ENCODE data around the gene MYG1. TPM values are rescaled to one million over a fixed set of nuclear protein-coding genes. Genes with fewer than 3 reads are reported as not detected.

MYG1 gene
- total RNA-seq, 2 donors from 2014 or later: 48.1 to 75.4 TPM

DNA sequence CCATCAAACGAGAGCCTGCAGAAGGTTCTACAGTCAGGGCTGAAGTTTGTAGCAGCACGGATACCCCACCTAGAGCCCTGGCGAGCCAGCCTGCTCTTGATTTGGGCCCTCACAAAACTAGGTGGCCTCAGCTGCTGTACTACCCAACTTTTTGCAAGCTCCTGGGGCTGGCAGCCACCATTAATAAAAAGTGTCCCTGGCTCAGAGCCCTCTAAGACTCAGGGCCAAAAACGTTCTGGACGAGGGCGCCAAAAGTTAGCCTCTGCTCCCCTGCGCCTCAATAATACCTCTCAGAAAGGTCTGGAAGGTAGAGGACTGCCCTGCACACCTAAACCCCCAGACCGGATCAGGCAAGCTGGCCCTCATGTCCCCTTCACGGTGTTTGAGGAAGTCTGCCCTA lies 13.0 kb upstream of the MYG1 start:
- H3K27ac ChIP-seq: peak overlapping the region in 1 of 2 donors; percentile 39
- DNase-seq (ENCODE audit: low spot score): peak; percentile 22
- peaks cover 8% of the 10 kb centered on the region for H3K4me1 ChIP-seq (replicated peaks)
- no peaks in the 10 kb centered on the region for H3K36me3 ChIP-seq
- H3K9me3 ChIP-seq: no peaks in the 10 kb centered on the region
- no peak overlapping the region for H3K4me3 ChIP-seq
- intact Hi-C loops (cut with DNase I): loop anchor here (2.0 kb wide), 1 partner anchor 72 kb away; no protein-coding TSS in a partner anchor
- 51% methylated on average over 9 of the region's 9 CpGs for WGBS
- H3K27me3 ChIP-seq (replicated peaks; ENCODE audit: insufficient read depth): no peaks in the 10 kb centered on the region
- no peak for TF ChIP-seq POLR2AphosphoS5 (IDR thresholded peaks at IDR 0.05)
- TF ChIP-seq, protein P1, sequence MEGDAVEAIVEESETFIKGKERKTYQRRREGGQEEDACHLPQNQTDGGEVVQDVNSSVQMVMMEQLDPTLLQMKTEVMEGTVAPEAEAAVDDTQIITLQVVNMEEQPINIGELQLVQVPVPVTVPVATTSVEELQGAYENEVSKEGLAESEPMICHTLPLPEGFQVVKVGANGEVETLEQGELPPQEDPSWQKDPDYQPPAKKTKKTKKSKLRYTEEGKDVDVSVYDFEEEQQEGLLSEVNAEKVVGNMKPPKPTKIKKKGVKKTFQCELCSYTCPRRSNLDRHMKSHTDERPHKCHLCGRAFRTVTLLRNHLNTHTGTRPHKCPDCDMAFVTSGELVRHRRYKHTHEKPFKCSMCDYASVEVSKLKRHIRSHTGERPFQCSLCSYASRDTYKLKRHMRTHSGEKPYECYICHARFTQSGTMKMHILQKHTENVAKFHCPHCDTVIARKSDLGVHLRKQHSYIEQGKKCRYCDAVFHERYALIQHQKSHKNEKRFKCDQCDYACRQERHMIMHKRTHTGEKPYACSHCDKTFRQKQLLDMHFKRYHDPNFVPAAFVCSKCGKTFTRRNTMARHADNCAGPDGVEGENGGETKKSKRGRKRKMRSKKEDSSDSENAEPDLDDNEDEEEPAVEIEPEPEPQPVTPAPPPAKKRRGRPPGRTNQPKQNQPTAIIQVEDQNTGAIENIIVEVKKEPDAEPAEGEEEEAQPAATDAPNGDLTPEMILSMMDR (IDR thresholded peaks at IDR 0.05): no peak
- no peak for TF ChIP-seq POLR2A (IDR thresholded peaks at IDR 0.05)

DNA sequence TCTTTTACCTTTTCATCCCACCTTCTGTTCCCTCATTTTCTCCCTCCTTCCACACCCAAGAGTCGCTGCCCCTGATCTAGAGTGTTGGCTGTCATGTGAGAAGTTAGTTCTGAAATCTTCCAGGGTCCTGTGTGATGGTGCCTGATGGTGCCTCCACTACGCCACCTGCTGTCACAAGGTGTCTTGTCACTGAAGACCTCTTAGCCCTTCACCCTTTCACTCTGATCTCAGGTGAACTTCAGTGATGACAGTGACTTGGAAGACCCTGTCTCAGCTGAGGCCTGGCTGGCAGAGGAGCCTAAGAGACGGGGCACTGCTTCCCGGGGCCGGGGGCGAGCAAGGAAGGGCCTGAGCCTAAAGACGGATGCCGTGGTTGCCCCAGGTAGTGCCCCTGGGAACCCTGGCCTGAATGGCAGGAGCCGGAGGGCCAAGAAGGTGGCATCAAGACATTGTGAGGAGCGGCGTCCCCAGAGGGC lies 11.7 kb upstream of the MYG1 start:
- intact Hi-C loops (cut with DNase I): loop anchor here (2.0 kb wide), 1 partner anchor 73 kb away; no protein-coding TSS in a partner anchor
- H3K27me3 ChIP-seq (replicated peaks; ENCODE audit: insufficient read depth): no peaks in the 10 kb centered on the region
- H3K9me3 ChIP-seq: no peaks in the 10 kb centered on the region
- 77% methylated on average over 11 of the region's 11 CpGs for WGBS
- peaks cover 8% of the 10 kb centered on the region for H3K4me1 ChIP-seq (replicated peaks)
- TF ChIP-seq POLR2A (IDR thresholded peaks at IDR 0.05) (no peak), POLR2AphosphoS5 (IDR thresholded peaks at IDR 0.05) (peak; percentile 30)
- TF ChIP-seq, protein P1 (IDR thresholded peaks at IDR 0.05): peak; percentile 53 to 85 (median 80)
- no peaks in the 10 kb centered on the region for H3K36me3 ChIP-seq
- peak; percentile 66 for DNase-seq (ENCODE audit: low spot score)
- peak overlapping the region; percentile 20 to 48 for H3K27ac ChIP-seq
- H3K4me3 ChIP-seq: no peak overlapping the region

DNA sequence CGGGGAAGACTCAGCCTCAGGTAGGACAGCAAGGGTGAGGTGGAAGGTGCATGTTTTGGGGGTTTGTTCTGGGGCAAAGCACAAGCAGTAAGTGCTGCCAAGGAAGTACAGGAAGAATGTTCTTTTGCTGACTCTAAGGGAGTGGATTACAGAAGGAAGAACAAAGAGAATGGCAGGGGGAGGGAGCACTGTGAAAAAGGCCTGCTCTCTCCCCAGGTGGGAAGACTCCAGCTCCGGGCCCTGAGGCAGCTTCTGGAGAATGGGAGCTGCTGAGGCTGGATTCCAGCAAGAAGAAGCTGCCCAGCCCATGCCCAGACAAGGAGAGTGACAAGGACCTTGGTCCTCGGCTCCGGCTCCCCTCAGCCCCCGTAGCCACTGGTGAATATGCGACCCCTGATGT lies 11.2 kb upstream of the MYG1 start:
- Histone ChIP-seq H3K36me3 (no peaks in the 10 kb centered on the region), H3K27me3 (replicated peaks; ENCODE audit: insufficient read depth) (no peaks in the 10 kb centered on the region), H3K9me3 (no peaks in the 10 kb centered on the region), H3K4me3 (no peak overlapping the region), H3K4me1 (replicated peaks) (peaks cover 8% of the 10 kb centered on the region), H3K27ac (peak overlapping the region; percentile 20 to 48)
- peak; percentile 13 for DNase-seq (ENCODE audit: low spot score)
- intact Hi-C loops (cut with DNase I): no loop called here
- TF ChIP-seq POLR2A (IDR thresholded peaks at IDR 0.05) (no peak), POLR2AphosphoS5 (IDR thresholded peaks at IDR 0.05) (no peak)
- TF ChIP-seq, protein P1 (IDR thresholded peaks at IDR 0.05): no peak
- 75% methylated on average over 6 of the region's 6 CpGs for WGBS

DNA sequence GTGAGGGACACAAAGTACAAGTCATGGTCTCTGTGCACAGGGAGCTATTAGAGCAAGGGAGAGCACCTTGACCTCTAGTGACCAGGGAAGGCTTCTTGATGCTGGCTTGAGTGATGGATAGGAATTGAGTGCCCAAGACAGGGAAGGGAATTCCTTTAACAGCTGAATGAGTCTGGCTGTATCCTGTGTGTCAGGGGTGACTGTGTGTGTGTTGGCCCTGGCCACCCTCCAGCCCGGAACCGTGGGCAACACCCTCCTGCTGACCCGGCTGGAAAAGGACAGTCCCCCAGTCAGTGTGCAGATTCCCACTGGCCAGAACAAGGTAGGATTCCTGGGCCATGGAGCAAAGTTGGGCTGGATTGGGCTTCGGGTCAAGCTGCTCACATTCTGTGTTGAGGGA lies 9.6 kb upstream of the MYG1 start:
- intact Hi-C loops (cut with DNase I): no loop called here
- DNase-seq (ENCODE audit: low spot score): no peak
- TF ChIP-seq POLR2AphosphoS5 (IDR thresholded peaks at IDR 0.05): no peak
- no peak for TF ChIP-seq POLR2A (IDR thresholded peaks at IDR 0.05)
- TF ChIP-seq, protein P1 (IDR thresholded peaks at IDR 0.05): no peak
- H3K27ac ChIP-seq: no peak overlapping the region
- no peaks in the 10 kb centered on the region for H3K9me3 ChIP-seq
- 95% methylated on average over 4 of the region's 4 CpGs for WGBS
- no peak overlapping the region for H3K4me3 ChIP-seq
- H3K27me3 ChIP-seq (replicated peaks; ENCODE audit: insufficient read depth): no peaks in the 10 kb centered on the region
- H3K4me1 ChIP-seq (replicated peaks): peaks cover 8% of the 10 kb centered on the region
- no peaks in the 10 kb centered on the region for H3K36me3 ChIP-seq

DNA sequence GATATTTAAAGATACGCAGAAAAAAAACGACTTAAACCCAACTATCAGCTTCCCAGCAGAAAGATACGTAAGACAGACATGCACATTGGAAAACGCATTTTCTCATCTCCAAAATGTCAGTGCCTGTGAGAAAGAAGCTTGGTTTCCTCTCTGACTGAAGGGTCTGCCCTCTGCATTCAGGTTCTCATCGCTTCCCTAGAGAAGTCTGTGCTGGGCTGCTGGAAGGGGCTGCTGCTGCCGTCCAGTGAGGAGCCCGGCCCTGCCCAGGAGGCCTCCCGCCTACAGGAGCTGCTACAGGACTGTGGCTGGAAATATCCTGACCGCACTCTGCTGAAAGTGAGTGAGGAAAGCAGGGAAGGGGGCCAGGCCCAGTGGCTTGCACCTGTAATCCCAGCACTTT lies 8.8 kb upstream of the MYG1 start:
- TF ChIP-seq, protein P1 (IDR thresholded peaks at IDR 0.05): no peak
- no peak for TF ChIP-seq POLR2A (IDR thresholded peaks at IDR 0.05)
- no peak for TF ChIP-seq POLR2AphosphoS5 (IDR thresholded peaks at IDR 0.05)
- Histone ChIP-seq H3K27ac (no peak overlapping the region), H3K4me3 (no peak overlapping the region), H3K27me3 (replicated peaks; ENCODE audit: insufficient read depth) (no peaks in the 10 kb centered on the region), H3K9me3 (no peaks in the 10 kb centered on the region), H3K4me1 (replicated peaks) (peaks cover 8% of the 10 kb centered on the region), H3K36me3 (no peaks in the 10 kb centered on the region)
- intact Hi-C loops (cut with DNase I): no loop called here
- 97% methylated on average over 9 of the region's 9 CpGs for WGBS
- no peak for DNase-seq (ENCODE audit: low spot score)

Measured in prostate gland (tissue), 2 donors.